Smooth muscle cell (in vitro differentiated cells): ENCODE data around the gene SNX20. TPM values are rescaled to one million over a fixed set of nuclear protein-coding genes. Genes with fewer than 3 reads are reported as not detected.

Experiments used
- DNase-seq: peaks from one replicate; lab custom pipeline; 2025; ENCODE audit not compliant: unreplicated experiment; lab: John Stamatoyannopoulos, UW
- H2AFZ ChIP-seq: fragments of 200-600 bp; sonication (generic); 2 replicates; pipeline ENCODE4 v1.6.0; 2016; ENCODE audit warnings: antibody characterized with exemption, low read depth, mild to moderate bottlenecking
- H3F3A ChIP-seq: fragments of 200-600 bp; sonication (generic); 2 replicates; pipeline ENCODE4 v1.6.0; 2017; ENCODE audit warnings: antibody characterized with exemption, low read depth
- H3K27ac ChIP-seq: fragments of 200-600 bp; sonication (generic); 2 replicates; pipeline ENCODE4 v1.5.1; 2016; ENCODE audit warnings: low read depth, mild to moderate bottlenecking
- H3K27me3 ChIP-seq: fragments of 200-600 bp; sonication (generic); 2 replicates; pipeline ENCODE4 v1.6.1; 2016; ENCODE audit warnings: low read depth, mild to moderate bottlenecking
- H3K36me3 ChIP-seq: fragments of 200-600 bp; sonication (generic); 2 replicates; pipeline ENCODE4 v1.5.1; 2016; ENCODE audit warnings: low read depth
- H3K4me1 ChIP-seq: fragments of 200-600 bp; sonication (generic); 2 replicates; pipeline ENCODE4 v1.5.1; 2016; ENCODE audit warnings: low read depth
- H3K4me2 ChIP-seq: fragments of 200-600 bp; sonication (generic); 2 replicates; pipeline ENCODE4 v1.6.0; 2016; ENCODE audit warnings: mild to moderate bottlenecking
- H3K4me3 ChIP-seq: fragments of 200-600 bp; sonication (generic); 2 replicates; pipeline ENCODE4 v1.5.1; 2016; ENCODE audit warnings: mild to moderate bottlenecking
- H3K79me2 ChIP-seq: fragments of 200-600 bp; sonication (generic); 2 replicates; pipeline ENCODE4 v1.6.0; 2016; ENCODE audit warnings: low read depth, mild to moderate bottlenecking
- H3K9ac ChIP-seq: fragments of 200-600 bp; sonication (generic); 2 replicates; pipeline ENCODE4 v1.6.0; 2016; ENCODE audit warnings: low read depth
- H3K9me3 ChIP-seq: fragments of 200-600 bp; sonication (generic); replicated peaks from 2 replicates; pipeline ENCODE4 v1.5.1; 2016; ENCODE audit warnings: low read depth
- H4K20me1 ChIP-seq: fragments of 200-600 bp; sonication (generic); 2 replicates; pipeline ENCODE4 v1.6.0; 2016; ENCODE audit warnings: low read depth
- WGBS: methylation state at CpG from one replicate; pipeline ENCODE4 v1.1.7; 2016; ENCODE audit warnings: low lambda C conversion rate; 5-methylcytosine and 5-hydroxymethylcytosine counted together
- polyA plus RNA-seq: library from polyadenylated mRNA; unstranded; fragments of >200 nt; fragmentation: Nextera tagmentation; extraction: Ambion mirVana; gene quantifications from 2 replicates; pipeline ENCODE4 v1.2.1, GENCODE V29; 2016
- total RNA-seq: library from RNA; depleted of rRNA; stranded (reverse); fragments of >200 nt; gene quantifications from 2 replicates; pipeline ENCODE4 v1.2.3, GENCODE V29; 2014
- TF ChIP-seq, protein P1 (sequence below): fragments of 200-600 bp; sonication (generic); IDR thresholded peaks from 2 replicates; pipeline ENCODE4 v1.5.1; 2017; ENCODE audit warnings: borderline replicate concordance, mild to moderate bottlenecking, antibody characterized with exemption; ENCODE audit not compliant: insufficient read depth, poor library complexity, severe bottlenecking

Gene SNX20
- total and polyA plus RNA-seq, 2 experiments from 2014 or later: not detected

DNA sequence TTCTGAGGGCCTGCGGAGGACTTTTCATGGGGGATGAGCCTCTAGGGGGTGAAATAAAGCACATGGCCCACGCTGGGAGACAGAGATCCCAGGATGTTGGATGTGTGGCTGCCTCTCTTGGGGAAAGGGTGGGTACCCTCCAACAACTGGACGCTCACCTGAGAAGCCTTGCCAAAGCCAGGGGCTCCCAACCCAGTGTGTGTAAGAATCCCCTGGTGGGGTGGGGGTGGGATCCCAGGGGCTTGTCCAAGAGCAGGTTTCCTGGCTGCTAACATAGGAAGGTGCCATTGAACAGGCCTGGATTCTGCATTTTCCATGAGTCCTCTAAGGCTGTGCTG is 587 bp downstream of the SNX20 start:
- WGBS: 98% methylated on average over 3 of the region's 3 CpGs
- no peaks in the 10 kb centered on the region for H3K27me3 ChIP-seq
- H3K79me2 ChIP-seq: no peaks in the 10 kb centered on the region
- H3K36me3 ChIP-seq: no peaks in the 10 kb centered on the region
- H3K27ac ChIP-seq: no peak overlapping the region
- H3K9ac ChIP-seq: no peak overlapping the region
- no peaks in the 10 kb centered on the region for H3F3A ChIP-seq
- TF ChIP-seq, protein P1, sequence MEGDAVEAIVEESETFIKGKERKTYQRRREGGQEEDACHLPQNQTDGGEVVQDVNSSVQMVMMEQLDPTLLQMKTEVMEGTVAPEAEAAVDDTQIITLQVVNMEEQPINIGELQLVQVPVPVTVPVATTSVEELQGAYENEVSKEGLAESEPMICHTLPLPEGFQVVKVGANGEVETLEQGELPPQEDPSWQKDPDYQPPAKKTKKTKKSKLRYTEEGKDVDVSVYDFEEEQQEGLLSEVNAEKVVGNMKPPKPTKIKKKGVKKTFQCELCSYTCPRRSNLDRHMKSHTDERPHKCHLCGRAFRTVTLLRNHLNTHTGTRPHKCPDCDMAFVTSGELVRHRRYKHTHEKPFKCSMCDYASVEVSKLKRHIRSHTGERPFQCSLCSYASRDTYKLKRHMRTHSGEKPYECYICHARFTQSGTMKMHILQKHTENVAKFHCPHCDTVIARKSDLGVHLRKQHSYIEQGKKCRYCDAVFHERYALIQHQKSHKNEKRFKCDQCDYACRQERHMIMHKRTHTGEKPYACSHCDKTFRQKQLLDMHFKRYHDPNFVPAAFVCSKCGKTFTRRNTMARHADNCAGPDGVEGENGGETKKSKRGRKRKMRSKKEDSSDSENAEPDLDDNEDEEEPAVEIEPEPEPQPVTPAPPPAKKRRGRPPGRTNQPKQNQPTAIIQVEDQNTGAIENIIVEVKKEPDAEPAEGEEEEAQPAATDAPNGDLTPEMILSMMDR: no peak
- no peak for DNase-seq
- H3K9me3 ChIP-seq: no peaks in the 10 kb centered on the region
- no peak overlapping the region for H3K4me3 ChIP-seq
- H2AFZ ChIP-seq: no peak overlapping the region
- no peaks in the 10 kb centered on the region for H4K20me1 ChIP-seq
- H3K4me1 ChIP-seq: no peaks in the 10 kb centered on the region
- no peak overlapping the region for H3K4me2 ChIP-seq

DNA sequence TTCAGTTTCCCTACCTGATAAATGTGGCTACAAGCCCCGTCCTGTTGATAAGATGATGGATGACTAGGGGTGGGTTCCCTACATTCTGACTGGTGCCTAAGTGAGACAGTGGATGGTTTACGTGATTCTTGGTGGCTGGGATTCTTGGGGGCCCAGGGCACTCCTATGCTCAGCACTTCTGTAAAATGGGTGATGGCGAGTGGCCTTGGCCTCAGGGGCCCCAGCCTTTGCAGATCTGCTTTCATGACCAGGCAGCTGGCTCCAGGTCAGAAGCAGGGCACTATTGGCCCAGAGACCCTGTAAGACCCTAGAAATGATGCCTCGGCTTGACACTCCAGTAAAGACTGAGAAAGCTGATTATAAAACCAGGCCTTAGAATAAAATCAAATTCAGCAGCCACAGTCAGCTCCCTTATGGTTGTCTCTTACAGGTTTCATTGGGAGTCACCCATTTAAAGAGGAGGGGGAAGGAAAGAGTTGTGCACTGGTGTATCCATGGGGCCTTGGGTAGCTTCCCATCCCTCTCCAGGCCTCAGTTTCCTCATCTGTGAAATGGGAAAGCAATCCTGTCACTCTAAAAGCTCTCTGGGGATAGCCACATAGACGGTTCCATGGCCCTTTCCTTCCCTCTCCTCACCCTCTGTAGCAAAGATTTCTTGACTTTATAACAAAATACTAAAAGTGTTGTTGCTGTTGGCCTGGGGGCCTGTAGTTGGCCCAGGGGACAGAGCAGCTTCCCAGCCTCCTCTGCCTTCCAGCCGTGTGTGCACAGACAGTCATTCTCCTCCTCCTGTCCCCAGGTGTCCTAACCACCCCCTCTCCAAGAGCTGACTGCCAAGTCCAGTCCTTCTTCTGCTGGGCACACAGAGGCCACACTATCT is 1.2 kb downstream of the SNX20 start:
- TF ChIP-seq, protein P1: no peak
- no peak overlapping the region for H3K4me2 ChIP-seq
- no peak overlapping the region for H3K27ac ChIP-seq
- no peak for DNase-seq
- H2AFZ ChIP-seq: no peak overlapping the region
- H3K79me2 ChIP-seq: no peaks in the 10 kb centered on the region
- no peaks in the 10 kb centered on the region for H3K36me3 ChIP-seq
- no peak overlapping the region for H3K4me3 ChIP-seq
- H3F3A ChIP-seq: no peaks in the 10 kb centered on the region
- H3K27me3 ChIP-seq: no peaks in the 10 kb centered on the region
- H3K9ac ChIP-seq: no peak overlapping the region
- H3K9me3 ChIP-seq: no peaks in the 10 kb centered on the region
- no peaks in the 10 kb centered on the region for H3K4me1 ChIP-seq
- 92% methylated on average over 6 of the region's 6 CpGs for WGBS
- H4K20me1 ChIP-seq: no peaks in the 10 kb centered on the region

DNA sequence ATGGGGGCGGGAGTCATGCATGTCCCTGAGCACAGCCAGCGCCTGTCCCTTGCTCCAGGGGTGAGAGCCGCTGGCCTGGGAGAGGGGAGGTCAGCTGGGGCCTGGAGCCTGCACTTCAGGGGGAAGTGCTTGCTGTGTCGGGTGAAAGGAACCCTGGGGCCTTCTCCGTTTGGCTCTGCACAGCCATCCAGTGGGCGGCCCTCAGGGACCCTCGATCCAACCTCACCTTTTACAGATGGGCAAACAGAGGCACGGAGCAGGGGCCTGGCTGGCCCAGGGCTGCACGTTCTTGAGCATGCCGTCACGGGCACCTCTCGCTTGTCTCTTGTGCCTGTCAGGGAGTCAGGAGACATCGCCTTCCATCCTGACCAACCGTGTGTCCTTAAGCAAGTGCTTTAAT is 1.8 kb downstream of the SNX20 start:
- 97% methylated on average over 14 of the region's 14 CpGs for WGBS
- H3K9ac ChIP-seq: no peak overlapping the region

More for the DNA sequence above, 1.8 kb downstream of the SNX20 start:
- H2AFZ ChIP-seq: no peak overlapping the region
- no peak overlapping the region for H3K4me3 ChIP-seq
- H3K79me2 ChIP-seq: no peaks in the 10 kb centered on the region
- no peaks in the 10 kb centered on the region for H3K36me3 ChIP-seq
- H3F3A ChIP-seq: no peaks in the 10 kb centered on the region
- H4K20me1 ChIP-seq: no peaks in the 10 kb centered on the region
- no peak for DNase-seq
- TF ChIP-seq, protein P1: no peak
- no peak overlapping the region for H3K27ac ChIP-seq
- no peaks in the 10 kb centered on the region for H3K9me3 ChIP-seq
- H3K4me1 ChIP-seq: no peaks in the 10 kb centered on the region
- H3K27me3 ChIP-seq: no peaks in the 10 kb centered on the region
- H3K4me2 ChIP-seq: no peak overlapping the region
